Vagina (tissue), 2 donors: Measurements from ENCODE around the gene B3GAT2. TPM values are rescaled to one million over a fixed set of nuclear protein-coding genes. Genes with fewer than 3 reads are reported as not detected.

Source experiments
- DNase-seq, 2 donors: peaks; one replicate each; pipeline ENCODE4 v3.0.0-alpha.2; 2017; ENCODE audit errors: extremely low spot score in 2 of 2
- H3K27ac ChIP-seq: fragments of 200-600 bp; sonication (generic); one replicate; pipeline ENCODE4 v1.5.1; 2019
- H3K27me3 ChIP-seq: fragments of 200-600 bp; sonication (generic); one replicate; pipeline ENCODE4 v1.5.1; 2019
- H3K36me3 ChIP-seq, 2 donors: fragments of 200-600 bp; sonication (generic); one replicate each; pipeline ENCODE4 v1.5.1; 2017 to 2019
- H3K4me1 ChIP-seq: fragments of 200-600 bp; sonication (generic); one replicate; pipeline ENCODE4 v1.5.1; 2019
- H3K4me3 ChIP-seq, 2 donors: fragments of 200-600 bp; sonication (generic); 1 replicate in 1 of 2; 2 replicates in 1 of 2; pipeline ENCODE4 v1.5.1; 2016 to 2019
- H3K9me3 ChIP-seq: fragments of 200-600 bp; sonication (generic); one replicate; pipeline ENCODE4 v1.5.1; 2019
- CTCF ChIP-seq, 3 experiments: fragments of 450-650 bp in 2 of 3; fragments of 200-600 bp in 1 of 3; sonication (generic) in 1 of 3; IDR thresholded peaks; one replicate each; pipeline ENCODE4 v1.5.1; 2017 to 2019; ENCODE audit warnings: antibody characterized with exemption in 3 of 3, mild to moderate bottlenecking in 2 of 3, moderate library complexity in 2 of 3
- POLR2A ChIP-seq, 2 donors: fragments of 450-650 bp; IDR thresholded peaks; one replicate each; pipeline ENCODE4 v1.6.1; 2017; ENCODE audit warnings: antibody characterized with exemption in 2 of 2, mild to moderate bottlenecking in 2 of 2, moderate library complexity in 2 of 2
- POLR2AphosphoS5 ChIP-seq, 2 donors: sonication (generic); formaldehyde crosslinking; IDR thresholded peaks; one replicate each; pipeline ENCODE4 v1.9.0; 2017; ENCODE audit warnings: antibody characterized with exemption in 2 of 2, mild to moderate bottlenecking in 2 of 2, low read depth in 1 of 2; ENCODE audit not compliant: insufficient read depth in 1 of 2
- intact Hi-C: fragments of 100-400 bp; cut with DNase I; formaldehyde crosslinking; loops from one replicate; pipeline ENCODE4 v1.15.1; 2023
- total RNA-seq: library from RNA; depleted of rRNA; stranded (reverse); fragments of >200 nt; gene quantifications from one replicate; pipeline ENCODE4 v1.2.3, GENCODE V29; 2016

B3GAT2 gene
- total RNA-seq, 1 donor from 2014 or later, result not detected

DNA sequence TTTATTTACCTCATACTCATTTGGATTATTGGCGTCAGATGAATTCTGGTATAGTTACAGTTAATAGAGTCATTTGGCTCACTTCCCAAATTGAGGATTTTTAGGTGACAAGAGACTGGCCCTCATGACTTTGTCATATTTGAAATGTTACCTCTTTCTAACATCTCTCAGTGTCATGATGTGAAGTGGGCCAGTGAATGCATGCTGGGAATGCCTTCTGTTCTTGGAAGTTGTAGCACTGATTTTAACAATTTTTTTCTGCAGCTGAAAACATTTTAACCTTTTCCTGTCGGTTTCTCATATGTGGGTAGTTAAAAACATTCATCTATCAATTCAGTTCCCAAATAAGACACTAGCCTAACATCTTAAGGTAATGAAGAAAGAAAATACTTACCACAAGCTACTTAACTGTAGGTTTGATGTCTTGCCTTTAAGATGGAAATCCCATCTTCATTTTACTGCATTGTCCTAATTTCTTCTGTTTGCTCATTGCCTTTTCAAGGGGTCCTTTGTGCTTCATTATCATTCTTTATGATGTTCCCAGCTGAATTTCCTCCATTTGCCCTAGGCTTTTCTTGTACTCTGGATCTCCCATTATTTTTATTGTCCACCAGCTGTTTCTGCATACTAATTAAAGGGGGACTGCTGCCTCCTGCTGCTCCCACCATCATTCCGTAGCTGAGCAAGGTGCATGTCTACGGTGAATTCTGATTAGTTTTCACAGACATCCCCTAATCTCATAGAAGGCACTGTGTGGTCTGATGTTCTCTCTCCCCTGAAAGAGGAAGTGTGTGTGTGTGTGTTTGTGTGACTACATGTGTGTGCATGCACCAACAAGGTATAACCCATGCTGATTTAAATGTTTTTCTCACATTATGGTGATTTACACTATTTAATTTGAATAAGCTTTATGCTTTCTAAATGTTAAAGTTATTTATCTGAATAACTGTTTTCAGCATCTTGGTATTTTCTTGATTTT, 109.5 kb downstream of the B3GAT2 start:
- no peak overlapping the region for H3K27ac ChIP-seq
- TF ChIP-seq POLR2AphosphoS5 (IDR thresholded peaks at IDR 0.05; ENCODE audit: insufficient read depth in 1 of 2, low read depth in 1 of 2), result no peak
- no peak for TF ChIP-seq CTCF (IDR thresholded peaks at IDR 0.05)
- no peak for TF ChIP-seq POLR2A (IDR thresholded peaks at IDR 0.05)
- H3K4me3 ChIP-seq, result no peak overlapping the region
- DNase-seq, result no peak
- H3K4me1 ChIP-seq, result no peaks in the 10 kb centered on the region
- no peaks in the 10 kb centered on the region for H3K9me3 ChIP-seq
- intact Hi-C loops, result no loop called here
- H3K27me3 ChIP-seq, result no peaks in the 10 kb centered on the region
- no peaks in the 10 kb centered on the region for H3K36me3 ChIP-seq

DNA sequence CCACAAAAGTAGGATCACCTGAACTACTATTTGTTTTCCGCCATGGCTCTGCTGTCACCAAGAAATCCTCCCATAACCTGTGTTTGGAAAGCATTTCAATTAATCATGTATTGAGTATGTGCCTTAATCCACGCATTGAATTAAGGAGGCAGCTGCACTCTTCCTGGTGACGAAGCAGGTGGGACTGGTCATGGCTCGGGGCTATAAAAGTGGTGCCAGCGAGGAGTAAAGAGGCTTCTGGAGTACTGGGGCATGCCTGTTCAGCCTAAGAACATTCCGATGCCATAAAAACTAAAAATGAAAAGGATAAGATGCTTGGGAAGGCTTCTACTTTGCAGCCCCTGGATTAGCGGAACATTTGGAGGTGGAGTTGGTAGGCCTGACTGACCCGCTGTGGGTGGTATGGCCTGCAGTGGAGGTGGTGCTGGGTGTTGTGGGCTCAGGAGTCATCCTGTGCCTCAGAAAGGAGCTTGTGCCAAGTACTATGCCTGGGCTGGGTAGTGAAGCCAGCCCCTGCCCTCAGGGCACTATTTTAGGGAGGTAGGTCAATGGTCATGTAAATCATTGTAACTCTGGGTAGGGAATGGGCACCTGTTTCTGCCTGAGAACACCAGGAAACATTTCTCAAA, 110.5 kb downstream of the B3GAT2 start:
- DNase-seq, result no peak
- H3K9me3 ChIP-seq, result no peaks in the 10 kb centered on the region
- H3K4me3 ChIP-seq, result no peak overlapping the region
- intact Hi-C loops, result no loop called here
- no peaks in the 10 kb centered on the region for H3K27me3 ChIP-seq
- no peak for TF ChIP-seq CTCF (IDR thresholded peaks at IDR 0.05)
- TF ChIP-seq POLR2AphosphoS5 (IDR thresholded peaks at IDR 0.05; ENCODE audit: insufficient read depth in 1 of 2, low read depth in 1 of 2), result no peak
- TF ChIP-seq POLR2A (IDR thresholded peaks at IDR 0.05), result no peak
- H3K27ac ChIP-seq, result no peak overlapping the region
- H3K4me1 ChIP-seq, result no peaks in the 10 kb centered on the region
- H3K36me3 ChIP-seq, result no peaks in the 10 kb centered on the region

DNA sequence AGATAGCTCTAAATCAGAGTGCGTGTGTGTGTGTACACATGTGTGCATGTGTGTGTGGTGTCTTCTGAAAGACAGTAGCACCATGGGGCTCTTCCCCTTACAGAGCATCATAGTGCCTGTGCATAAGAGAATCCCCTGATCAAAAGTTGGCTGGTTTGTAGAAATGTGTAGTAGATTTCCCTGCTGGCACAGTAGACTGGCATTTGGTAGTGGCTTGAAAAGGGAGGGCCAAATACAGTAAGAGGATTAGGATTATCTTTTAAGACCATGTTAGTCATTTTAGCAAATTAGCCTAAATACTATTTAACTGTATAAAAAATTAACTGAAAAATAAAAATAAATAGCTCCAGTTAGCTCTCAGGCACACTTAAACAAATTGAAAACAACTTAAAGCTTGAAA, 112.6 kb downstream of the B3GAT2 start:
- TF ChIP-seq POLR2A (IDR thresholded peaks at IDR 0.05) (no peak), CTCF (IDR thresholded peaks at IDR 0.05) (no peak), POLR2AphosphoS5 (IDR thresholded peaks at IDR 0.05; ENCODE audit: insufficient read depth in 1 of 2, low read depth in 1 of 2) (no peak)
- no peaks in the 10 kb centered on the region for H3K36me3 ChIP-seq
- no peak overlapping the region for H3K4me3 ChIP-seq
- H3K27me3 ChIP-seq, result no peaks in the 10 kb centered on the region
- H3K9me3 ChIP-seq, result no peaks in the 10 kb centered on the region
- no peak overlapping the region for H3K27ac ChIP-seq
- no peak for DNase-seq
- intact Hi-C loops, result no loop called here
- H3K4me1 ChIP-seq, result no peaks in the 10 kb centered on the region

DNA sequence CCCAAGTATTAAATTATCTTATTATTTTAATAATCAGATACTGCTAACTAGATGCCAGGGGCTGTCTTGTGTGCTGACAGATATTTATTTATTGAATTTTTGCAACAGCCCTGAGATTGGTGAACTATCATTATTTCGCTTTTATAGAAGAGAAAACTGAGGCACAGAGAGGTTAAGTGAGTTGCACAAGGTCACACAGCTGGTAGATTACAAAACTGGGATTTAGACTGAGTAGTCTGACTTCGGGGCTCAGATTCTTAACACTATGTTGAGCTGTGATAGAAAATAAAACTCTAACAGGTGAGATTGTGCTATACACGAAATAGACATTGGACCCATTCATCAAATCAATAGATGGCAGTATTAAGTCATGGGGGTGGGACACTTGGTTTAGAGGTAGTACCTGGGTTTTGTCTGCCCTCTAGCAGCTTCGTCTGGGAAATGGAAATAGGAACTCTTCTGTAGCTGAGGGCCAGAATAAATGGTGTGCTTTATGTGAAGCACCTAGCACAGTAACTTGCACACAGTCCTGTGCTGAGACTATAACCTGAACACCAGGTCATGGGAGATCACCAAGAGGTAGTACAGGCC, 113.4 kb downstream of the B3GAT2 start:
- DNase-seq, result no peak
- H3K4me1 ChIP-seq, result no peaks in the 10 kb centered on the region
- H3K27me3 ChIP-seq, result no peaks in the 10 kb centered on the region
- no peaks in the 10 kb centered on the region for H3K36me3 ChIP-seq
- TF ChIP-seq POLR2A (IDR thresholded peaks at IDR 0.05), result no peak
- no peak for TF ChIP-seq POLR2AphosphoS5 (IDR thresholded peaks at IDR 0.05; ENCODE audit: insufficient read depth in 1 of 2, low read depth in 1 of 2)
- TF ChIP-seq CTCF (IDR thresholded peaks at IDR 0.05), result no peak
- H3K9me3 ChIP-seq, result no peaks in the 10 kb centered on the region
- intact Hi-C loops, result no loop called here
- no peak overlapping the region for H3K4me3 ChIP-seq
- H3K27ac ChIP-seq, result no peak overlapping the region
